GM23338 (cell line): ENCODE measurements around the gene PRELID2. TPM values are rescaled to one million over a fixed set of nuclear protein-coding genes. Genes with fewer than 3 reads are reported as not detected.

ENCODE experiments used
- ATAC-seq: fragments of 200-7000 bp; cut with Tn5 transposase; 3 replicates; pipeline ENCODE4 v1.9.1; 2020
- DNase-seq: peaks from one replicate; pipeline ENCODE4 v3.0.0-alpha.2; 2015; ENCODE audit warnings: low spot score
- H2AFZ ChIP-seq: fragments of 200-600 bp; sonication (generic); 2 replicates; pipeline ENCODE4 v1.8.0; 2016; ENCODE audit warnings: antibody characterized with exemption, mild to moderate bottlenecking, moderate library complexity
- H3F3A ChIP-seq: fragments of 200-600 bp; sonication (generic); replicated peaks from 2 replicates; pipeline ENCODE4 v1.8.0; 2017; ENCODE audit warnings: antibody characterized with exemption, mixed run types, low read depth
- H3K27ac ChIP-seq: fragments of 200-600 bp; sonication (generic); 2 replicates; pipeline ENCODE4 v1.6.1; 2016; ENCODE audit warnings: low read depth
- H3K27me3 ChIP-seq: fragments of 200-600 bp; sonication (generic); 2 replicates; pipeline ENCODE4 v1.8.0; 2016; ENCODE audit warnings: mild to moderate bottlenecking, mixed run types, moderate library complexity; ENCODE audit not compliant: insufficient read depth
- H3K36me3 ChIP-seq: fragments of 200-600 bp; sonication (generic); 2 replicates; pipeline ENCODE4 v1.8.0; 2016; ENCODE audit warnings: mild to moderate bottlenecking; ENCODE audit not compliant: insufficient read depth
- H3K4me1 ChIP-seq: fragments of 200-600 bp; sonication (generic); 2 replicates; pipeline ENCODE4 v1.8.0; 2016; ENCODE audit warnings: mild to moderate bottlenecking, moderate library complexity; ENCODE audit not compliant: insufficient read depth
- H3K4me2 ChIP-seq: fragments of 200-600 bp; sonication (generic); 2 replicates; pipeline ENCODE4 v1.7.1; 2017; ENCODE audit warnings: mixed run types
- H3K4me3 ChIP-seq: fragments of 200-600 bp; sonication (generic); 2 replicates; pipeline ENCODE4 v1.6.1; 2016; ENCODE audit warnings: mixed run types
- H3K79me2 ChIP-seq: fragments of 200-600 bp; sonication (generic); replicated peaks from 2 replicates; pipeline ENCODE4 v1.8.0; 2017; ENCODE audit warnings: mild to moderate bottlenecking; ENCODE audit not compliant: insufficient read depth
- H3K9me2 ChIP-seq: fragments of 200-600 bp; sonication (generic); 2 replicates; pipeline ENCODE4 v1.8.0; 2017; ENCODE audit not compliant: insufficient read depth
- H4K20me1 ChIP-seq: fragments of 200-600 bp; sonication (generic); replicated peaks from 2 replicates; pipeline ENCODE4 v1.8.0; 2017; ENCODE audit warnings: mild to moderate bottlenecking; ENCODE audit not compliant: insufficient read depth
- H3K27ac Mint-ChIP-seq: 2 replicates; pipeline ENCODE4 v1.8.0; 2020; ENCODE audit warnings: inconsistent platforms, mild to moderate bottlenecking, moderate library complexity, mixed read lengths
- H3K27me3 Mint-ChIP-seq: 3 replicates; pipeline ENCODE4 v1.8.0; 2022; ENCODE audit warnings: low read depth, mild to moderate bottlenecking, moderate library complexity, mixed read lengths, inconsistent platforms; ENCODE audit not compliant: insufficient read depth, poor library complexity
- H3K36me3 Mint-ChIP-seq: 3 replicates; pipeline ENCODE4 v1.8.0; 2021; ENCODE audit warnings: low read depth, mild to moderate bottlenecking, inconsistent platforms, moderate library complexity, mixed read lengths
- H3K4me1 Mint-ChIP-seq: 3 replicates; pipeline ENCODE4 v1.8.0; 2020; ENCODE audit warnings: mild to moderate bottlenecking, inconsistent platforms, mixed read lengths
- H3K4me3 Mint-ChIP-seq: 3 replicates; pipeline ENCODE4 v1.8.0; 2021; ENCODE audit warnings: moderate library complexity, mild to moderate bottlenecking, inconsistent platforms, mixed read lengths
- H3K9me3 Mint-ChIP-seq: 3 replicates; pipeline ENCODE4 v1.8.0; 2020; ENCODE audit warnings: moderate library complexity, mild to moderate bottlenecking, inconsistent platforms, mixed read lengths
- CREB1 ChIP-seq: fragments of 250-450 bp; sonication (Bioruptor Pico); IDR thresholded peaks from 2 replicates; pipeline ENCODE4 v1.5.0; 2020; ENCODE audit warnings: low read depth, mild to moderate bottlenecking, moderate library complexity
- EZH2 ChIP-seq: fragments of 200-600 bp; sonication (generic); IDR thresholded peaks from one replicate; pipeline ENCODE4 v1.8.0; 2017; ENCODE audit warnings: antibody characterized with exemption, mild to moderate bottlenecking, low read depth; ENCODE audit not compliant: unreplicated experiment
- POLR2AphosphoS5 ChIP-seq: IDR thresholded peaks from 2 replicates; pipeline ENCODE4 v1.6.1; 2016; ENCODE audit warnings: antibody characterized with exemption, low read depth
- STAT1 ChIP-seq: IDR thresholded peaks from one replicate; pipeline ENCODE4 v1.6.1; 2016; ENCODE audit warnings: antibody characterized with exemption; ENCODE audit not compliant: unreplicated experiment
- ZNF114 ChIP-seq: fragments of 250-450 bp; sonication (Bioruptor Pico); IDR thresholded peaks from 2 replicates; pipeline ENCODE4 v1.5.0; 2020; ENCODE audit warnings: mild to moderate bottlenecking, moderate library complexity
- polyA plus RNA-seq: library from polyadenylated mRNA; unstranded; fragments of >200 nt; fragmentation: Nextera tagmentation; extraction: Ambion mirVana; gene quantifications from 2 replicates; pipeline ENCODE4 v1.2.1, GENCODE V29; 2016
- total RNA-seq: library from RNA; depleted of rRNA; stranded (reverse); fragments of >200 nt; shearing (Covaris generic); gene quantifications from 2 replicates; pipeline ENCODE4 v1.2.3, GENCODE V29; 2014
- TF ChIP-seq, protein P1 (sequence below): IDR thresholded peaks from one replicate; pipeline ENCODE4 v1.6.1; 2018; ENCODE audit warnings: antibody characterized with exemption; ENCODE audit not compliant: unreplicated experiment
- TF ChIP-seq, protein P2 (sequence below), 2 experiments: fragments of 200-600 bp in 1 of 2; sonication (generic) in 1 of 2; conservative IDR thresholded peaks; 2 replicates each; pipeline versions ENCODE4 v1.5.1 to v1.6.1; 2016 to 2017; ENCODE audit warnings: antibody characterized with exemption in 2 of 2, low read depth in 2 of 2, mild to moderate bottlenecking in 2 of 2, moderate library complexity in 1 of 2
- TF ChIP-seq, protein P3 (sequence below): IDR thresholded peaks from 2 replicates; pipeline ENCODE4 v1.6.1; 2016; ENCODE audit warnings: antibody characterized with exemption

PRELID2 gene
- total and polyA plus RNA-seq, 2 experiments from 2014 or later, result 9.3 to 9.8 TPM

DNA sequence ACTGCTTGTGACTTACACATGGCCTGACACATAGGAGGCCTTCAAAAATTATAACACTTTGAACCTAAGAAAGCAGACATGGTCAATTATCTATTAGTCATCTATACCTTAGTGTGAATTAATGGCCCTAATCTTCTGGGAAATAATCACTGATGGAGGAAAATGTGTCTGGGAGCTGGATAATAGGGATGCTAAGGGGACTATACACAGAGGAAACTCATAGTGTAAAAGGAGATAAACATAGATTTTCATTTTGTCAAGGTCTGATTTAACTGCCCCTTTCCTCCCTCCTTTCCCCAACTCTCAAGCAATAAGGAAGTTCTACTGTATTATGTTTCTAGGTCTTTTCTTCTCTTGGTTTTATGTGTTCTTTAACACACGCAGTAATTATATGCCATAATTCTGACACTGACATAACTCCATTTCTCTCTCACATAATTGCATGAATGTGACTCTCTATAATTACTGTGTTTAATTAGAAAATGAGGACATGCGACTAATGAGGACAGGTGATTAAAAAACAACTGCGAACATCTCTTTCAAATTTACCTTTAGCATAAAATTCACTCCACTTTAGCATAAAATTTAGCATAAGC lies 18.7 kb upstream of the PRELID2 start:
- no peak overlapping the region for H3K27ac ChIP-seq
- H4K20me1 ChIP-seq, result no peaks in the 10 kb centered on the region
- Mint-ChIP-seq H3K4me3 (no peak overlapping the region), H3K36me3 (no peaks in the 10 kb centered on the region), H3K27ac (no peak overlapping the region), H3K4me1 (peaks cover 15% of the 10 kb centered on the region; the same call in 2 of the 3 replicates), H3K9me3 (no peaks in the 10 kb centered on the region; the same call in 2 of the 3 replicates), H3K27me3 (peaks cover 1% of the 10 kb centered on the region)
- no peak overlapping the region for H2AFZ ChIP-seq
- DNase-seq (no peak), ATAC-seq (no peak)
- H3F3A ChIP-seq, result no peaks in the 10 kb centered on the region
- no peaks in the 10 kb centered on the region for H3K36me3 ChIP-seq
- no peaks in the 10 kb centered on the region for H3K27me3 ChIP-seq
- H3K4me1 ChIP-seq, result 0 out of 2 replicates have a peak, but pooled peaks cover 6% of the 10 kb centered on the region
- no peak overlapping the region for H3K4me2 ChIP-seq
- no peak for TF ChIP-seq POLR2AphosphoS5
- TF ChIP-seq, protein P1, sequence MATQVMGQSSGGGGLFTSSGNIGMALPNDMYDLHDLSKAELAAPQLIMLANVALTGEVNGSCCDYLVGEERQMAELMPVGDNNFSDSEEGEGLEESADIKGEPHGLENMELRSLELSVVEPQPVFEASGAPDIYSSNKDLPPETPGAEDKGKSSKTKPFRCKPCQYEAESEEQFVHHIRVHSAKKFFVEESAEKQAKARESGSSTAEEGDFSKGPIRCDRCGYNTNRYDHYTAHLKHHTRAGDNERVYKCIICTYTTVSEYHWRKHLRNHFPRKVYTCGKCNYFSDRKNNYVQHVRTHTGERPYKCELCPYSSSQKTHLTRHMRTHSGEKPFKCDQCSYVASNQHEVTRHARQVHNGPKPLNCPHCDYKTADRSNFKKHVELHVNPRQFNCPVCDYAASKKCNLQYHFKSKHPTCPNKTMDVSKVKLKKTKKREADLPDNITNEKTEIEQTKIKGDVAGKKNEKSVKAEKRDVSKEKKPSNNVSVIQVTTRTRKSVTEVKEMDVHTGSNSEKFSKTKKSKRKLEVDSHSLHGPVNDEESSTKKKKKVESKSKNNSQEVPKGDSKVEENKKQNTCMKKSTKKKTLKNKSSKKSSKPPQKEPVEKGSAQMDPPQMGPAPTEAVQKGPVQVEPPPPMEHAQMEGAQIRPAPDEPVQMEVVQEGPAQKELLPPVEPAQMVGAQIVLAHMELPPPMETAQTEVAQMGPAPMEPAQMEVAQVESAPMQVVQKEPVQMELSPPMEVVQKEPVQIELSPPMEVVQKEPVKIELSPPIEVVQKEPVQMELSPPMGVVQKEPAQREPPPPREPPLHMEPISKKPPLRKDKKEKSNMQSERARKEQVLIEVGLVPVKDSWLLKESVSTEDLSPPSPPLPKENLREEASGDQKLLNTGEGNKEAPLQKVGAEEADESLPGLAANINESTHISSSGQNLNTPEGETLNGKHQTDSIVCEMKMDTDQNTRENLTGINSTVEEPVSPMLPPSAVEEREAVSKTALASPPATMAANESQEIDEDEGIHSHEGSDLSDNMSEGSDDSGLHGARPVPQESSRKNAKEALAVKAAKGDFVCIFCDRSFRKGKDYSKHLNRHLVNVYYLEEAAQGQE, result no peak
- no peak for TF ChIP-seq EZH2
- TF ChIP-seq, protein P2, sequence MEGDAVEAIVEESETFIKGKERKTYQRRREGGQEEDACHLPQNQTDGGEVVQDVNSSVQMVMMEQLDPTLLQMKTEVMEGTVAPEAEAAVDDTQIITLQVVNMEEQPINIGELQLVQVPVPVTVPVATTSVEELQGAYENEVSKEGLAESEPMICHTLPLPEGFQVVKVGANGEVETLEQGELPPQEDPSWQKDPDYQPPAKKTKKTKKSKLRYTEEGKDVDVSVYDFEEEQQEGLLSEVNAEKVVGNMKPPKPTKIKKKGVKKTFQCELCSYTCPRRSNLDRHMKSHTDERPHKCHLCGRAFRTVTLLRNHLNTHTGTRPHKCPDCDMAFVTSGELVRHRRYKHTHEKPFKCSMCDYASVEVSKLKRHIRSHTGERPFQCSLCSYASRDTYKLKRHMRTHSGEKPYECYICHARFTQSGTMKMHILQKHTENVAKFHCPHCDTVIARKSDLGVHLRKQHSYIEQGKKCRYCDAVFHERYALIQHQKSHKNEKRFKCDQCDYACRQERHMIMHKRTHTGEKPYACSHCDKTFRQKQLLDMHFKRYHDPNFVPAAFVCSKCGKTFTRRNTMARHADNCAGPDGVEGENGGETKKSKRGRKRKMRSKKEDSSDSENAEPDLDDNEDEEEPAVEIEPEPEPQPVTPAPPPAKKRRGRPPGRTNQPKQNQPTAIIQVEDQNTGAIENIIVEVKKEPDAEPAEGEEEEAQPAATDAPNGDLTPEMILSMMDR (conservative IDR thresholded peaks at IDR 0.05; ENCODE audit: low read depth in 2 of 2), result no peak
- TF ChIP-seq STAT1, result no peak
- no peak overlapping the region for H3K4me3 ChIP-seq
- H3K79me2 ChIP-seq, result no peaks in the 10 kb centered on the region
- 0 out of 2 replicates have a peak, but pooled peaks cover 4% of the 10 kb centered on the region for H3K9me2 ChIP-seq

DNA sequence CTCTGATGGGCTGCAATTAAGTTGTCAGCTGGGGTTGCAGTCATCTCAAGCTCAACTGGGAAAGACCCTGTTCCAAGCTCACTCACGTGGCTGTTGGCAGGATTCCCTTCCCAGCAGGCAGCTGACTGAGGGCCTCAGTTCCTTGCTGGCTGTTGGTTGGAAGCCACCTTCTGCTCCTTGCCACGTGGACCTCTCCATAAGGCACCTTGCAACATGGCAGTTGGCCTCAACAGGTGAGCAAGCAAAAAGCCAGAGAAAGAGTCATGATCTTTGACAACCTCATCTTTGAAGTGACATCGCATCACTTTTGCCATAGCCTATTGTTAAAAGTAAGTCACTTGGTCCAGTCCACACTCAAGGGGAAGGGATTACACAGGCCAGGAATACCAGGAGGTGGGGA lies 17.8 kb upstream of the PRELID2 start:
- no peak for DNase-seq
- Mint-ChIP-seq H3K4me1 (peaks cover 15% of the 10 kb centered on the region; the same call in 2 of the 3 replicates), H3K9me3 (no peaks in the 10 kb centered on the region; the same call in 2 of the 3 replicates), H3K27me3 (no peaks in the 10 kb centered on the region), H3K4me3 (no peak overlapping the region), H3K36me3 (no peaks in the 10 kb centered on the region), H3K27ac (no peak overlapping the region)
- Histone ChIP-seq H3K36me3 (no peaks in the 10 kb centered on the region), H3K9me2 (0 out of 2 replicates have a peak, but pooled peaks cover 10% of the 10 kb centered on the region), H3K4me2 (no peak overlapping the region), H3K27ac (no peak overlapping the region), H3K79me2 (no peaks in the 10 kb centered on the region), H3K4me1 (0 out of 2 replicates have a peak, but pooled peaks cover 6% of the 10 kb centered on the region), H3K27me3 (no peaks in the 10 kb centered on the region), H4K20me1 (no peaks in the 10 kb centered on the region), H3F3A (no peaks in the 10 kb centered on the region), H2AFZ (no peak overlapping the region), H3K4me3 (no peak overlapping the region)
- ATAC-seq, result no peak
- TF ChIP-seq ZNF114 (no peak), POLR2AphosphoS5 (no peak), CREB1 (CRISPR knock-in tag) (no peak), STAT1 (no peak)
- TF ChIP-seq, protein P3, sequence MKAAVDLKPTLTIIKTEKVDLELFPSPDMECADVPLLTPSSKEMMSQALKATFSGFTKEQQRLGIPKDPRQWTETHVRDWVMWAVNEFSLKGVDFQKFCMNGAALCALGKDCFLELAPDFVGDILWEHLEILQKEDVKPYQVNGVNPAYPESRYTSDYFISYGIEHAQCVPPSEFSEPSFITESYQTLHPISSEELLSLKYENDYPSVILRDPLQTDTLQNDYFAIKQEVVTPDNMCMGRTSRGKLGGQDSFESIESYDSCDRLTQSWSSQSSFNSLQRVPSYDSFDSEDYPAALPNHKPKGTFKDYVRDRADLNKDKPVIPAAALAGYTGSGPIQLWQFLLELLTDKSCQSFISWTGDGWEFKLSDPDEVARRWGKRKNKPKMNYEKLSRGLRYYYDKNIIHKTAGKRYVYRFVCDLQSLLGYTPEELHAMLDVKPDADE, result no peak
- TF ChIP-seq, protein P1, result no peak
